ENCODE measurements around the gene CCDC188.
"Not testable (repeated sequence)": the region's sequence is repeated elsewhere in the genome, so short reads cannot be mapped to it uniquely, and the experiment has no call there.

Gene CCDC188

GRCh38 chr22:20169253-20169822 lies 18.5 kb upstream of the CCDC188 start:
- no peak for DNase-seq

GRCh38 chr22:20167643-20168322 lies 16.9 kb upstream of the CCDC188 start:
- DNase-seq: no peak

- no peak for DNase-seq
Measured at GRCh38 chr22:20166703-20167102, 15.8 kb upstream of the CCDC188 start.

GRCh38 chr22:20165913-20166312 lies 15.1 kb upstream of the CCDC188 start:
- no peak for DNase-seq

- DNase-seq: no peak
Measured at GRCh38 chr22:20165421-20165820, 14.6 kb upstream of the CCDC188 start.

- DNase-seq: no peak
Measured at GRCh38 chr22:20164863-20165262, 14.0 kb upstream of the CCDC188 start.

- DNase-seq: no peak
Measured at GRCh38 chr22:20160041-20160440, 9.2 kb upstream of the CCDC188 start.

- DNase-seq: not testable (repeated sequence)
Measured at GRCh38 chr22:20159531-20159930, 8.7 kb upstream of the CCDC188 start.

- no peak for DNase-seq
Measured at GRCh38 chr22:20159076-20159475, 8.2 kb upstream of the CCDC188 start.

GRCh38 chr22:20158391-20159036 lies 7.7 kb upstream of the CCDC188 start:
- DNase-seq: no peak

- DNase-seq: no peak
Measured at GRCh38 chr22:20157430-20158183, 6.8 kb upstream of the CCDC188 start.

GRCh38 chr22:20156611-20157429 lies 6.0 kb upstream of the CCDC188 start:
- DNase-seq: peak; percentile 100

GRCh38 chr22:20156042-20156389 lies 5.2 kb upstream of the CCDC188 start:
- no peak for DNase-seq

- no peak for DNase-seq
Measured at GRCh38 chr22:20155330-20156041, 4.6 kb upstream of the CCDC188 start.

- DNase-seq: no peak
Measured at GRCh38 chr22:20154602-20155187, 3.8 kb upstream of the CCDC188 start.

- no peak for DNase-seq
Measured at GRCh38 chr22:20153945-20154344, 3.1 kb upstream of the CCDC188 start.

- no peak for DNase-seq
Measured at GRCh38 chr22:20152464-20152890, 1.6 kb upstream of the CCDC188 start.

GRCh38 chr22:20151276-20151588 lies 377 bp upstream of the CCDC188 start:
- DNase-seq: no peak

- DNase-seq: no peak
Measured at GRCh38 chr22:20149257-20150250, 1.3 kb downstream of the CCDC188 start.

GRCh38 chr22:20148414-20148813 lies 2.4 kb downstream of the CCDC188 start:
- DNase-seq: no peak

Measured in activated CD8-positive, alpha-beta memory T cell treated with anti-CD3 and anti-CD28 coated beads, Interleukin-2, amount 50 U/mL, for 48 hours (primary cell).